T47D (cell line): ENCODE results near the gene PRR20G.

Experiments
- DNase-seq, 2 experiments: peaks; one replicate each; pipeline versions ENCODE4 v3.0.0 to v3.0.0-alpha.2; 2011 to 2012; ENCODE audit warnings: low read depth in 1 of 2, low spot score in 1 of 2
- JUND ChIP-seq: IDR thresholded peaks from 2 replicates; pipeline ENCODE4 v1.6.1; 2012; ENCODE audit warnings: low read depth
- in situ Hi-C: cut with HindIII; loops from 2 replicates; pipeline ENCODE4 v1.10.0; 2016; ENCODE audit warnings: low sequenced_read_pairs, low pct_unique_long_range_greater_than_20kb

The PRR20G gene

DNA sequence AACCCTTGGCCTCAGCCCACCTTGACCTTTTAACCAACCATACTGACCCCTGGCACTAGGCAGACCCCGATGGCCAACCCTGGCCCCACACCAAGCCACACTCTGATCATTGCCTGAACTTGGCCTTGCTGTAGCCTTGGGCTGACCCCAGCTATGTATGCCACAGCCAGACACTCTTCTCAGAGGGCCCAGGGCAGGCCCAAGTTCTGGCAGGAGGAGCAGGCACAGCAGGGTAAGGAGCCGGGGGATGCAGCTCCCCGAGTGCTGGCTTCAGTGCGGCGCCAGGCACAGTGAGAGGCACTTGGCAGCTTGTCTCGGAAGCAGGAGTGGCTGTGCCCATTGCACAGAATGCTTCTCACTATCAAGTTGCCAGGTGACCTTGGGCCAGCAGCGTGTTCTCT lies 22.3 kb downstream of the PRR20G start:
- TF ChIP-seq JUND, result no peak
- in situ Hi-C loops, result no loop called here
- no peak for DNase-seq

DNA sequence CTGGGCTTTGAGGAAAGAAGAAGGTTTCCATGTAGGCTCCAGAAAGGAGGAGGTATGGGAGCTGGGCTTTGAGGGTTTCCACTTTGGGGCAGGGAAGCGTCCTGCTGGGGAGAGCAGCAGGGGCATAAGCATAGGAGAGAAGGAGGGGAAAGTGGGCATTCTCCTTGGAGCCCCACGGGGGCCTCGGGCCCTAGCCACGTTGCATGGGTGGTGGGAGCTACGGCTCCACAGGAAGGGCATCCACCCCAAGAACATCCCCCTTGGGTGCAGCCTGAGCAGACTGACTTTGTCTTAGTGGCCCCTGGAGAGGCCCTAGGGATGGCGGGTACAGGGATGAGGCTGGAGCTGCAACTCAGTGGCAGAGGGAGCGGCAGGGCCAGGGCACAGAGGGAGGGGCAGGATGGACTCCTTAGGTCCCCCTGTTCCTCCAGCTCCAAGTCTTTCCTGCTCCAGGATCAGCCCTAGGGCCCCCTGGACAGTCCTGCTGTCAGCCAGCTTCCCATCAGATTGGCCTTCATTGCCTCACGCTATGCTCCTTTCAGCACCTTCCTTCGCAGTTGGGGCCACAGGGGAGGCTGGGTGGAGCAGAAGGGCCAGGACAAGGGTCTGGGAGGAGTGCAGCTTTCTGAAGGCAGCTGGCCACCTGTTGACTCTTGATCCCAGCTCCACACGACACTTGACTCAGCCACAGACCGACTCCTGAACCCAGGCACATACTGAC lies 22.9 kb downstream of the PRR20G start:
- in situ Hi-C loops, result no loop called here
- DNase-seq, result no peak
- no peak for TF ChIP-seq JUND

DNA sequence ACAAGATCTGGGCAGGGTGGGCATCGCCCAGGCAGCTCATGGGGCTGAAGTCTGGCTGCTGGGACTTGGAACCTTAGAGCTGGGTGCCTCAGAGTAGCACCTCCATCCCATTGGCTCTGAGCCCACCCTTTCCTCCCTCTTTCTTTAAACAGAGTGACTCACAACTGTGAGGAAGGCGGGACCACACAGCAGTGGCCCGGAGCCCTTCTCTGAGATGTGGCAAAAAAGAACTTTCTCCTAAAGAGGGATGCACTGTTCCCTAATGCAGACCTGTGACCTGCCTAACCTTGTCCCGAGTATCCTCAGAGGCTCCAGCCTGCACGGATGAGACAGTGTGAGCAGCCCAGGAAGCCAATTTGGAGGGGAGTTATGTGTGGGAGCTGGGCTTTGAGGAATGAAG lies 23.6 kb downstream of the PRR20G start:
- peak in 1 of 2 experiments; percentile 25 for DNase-seq
- no peak for TF ChIP-seq JUND
- in situ Hi-C loops, result no loop called here

DNA sequence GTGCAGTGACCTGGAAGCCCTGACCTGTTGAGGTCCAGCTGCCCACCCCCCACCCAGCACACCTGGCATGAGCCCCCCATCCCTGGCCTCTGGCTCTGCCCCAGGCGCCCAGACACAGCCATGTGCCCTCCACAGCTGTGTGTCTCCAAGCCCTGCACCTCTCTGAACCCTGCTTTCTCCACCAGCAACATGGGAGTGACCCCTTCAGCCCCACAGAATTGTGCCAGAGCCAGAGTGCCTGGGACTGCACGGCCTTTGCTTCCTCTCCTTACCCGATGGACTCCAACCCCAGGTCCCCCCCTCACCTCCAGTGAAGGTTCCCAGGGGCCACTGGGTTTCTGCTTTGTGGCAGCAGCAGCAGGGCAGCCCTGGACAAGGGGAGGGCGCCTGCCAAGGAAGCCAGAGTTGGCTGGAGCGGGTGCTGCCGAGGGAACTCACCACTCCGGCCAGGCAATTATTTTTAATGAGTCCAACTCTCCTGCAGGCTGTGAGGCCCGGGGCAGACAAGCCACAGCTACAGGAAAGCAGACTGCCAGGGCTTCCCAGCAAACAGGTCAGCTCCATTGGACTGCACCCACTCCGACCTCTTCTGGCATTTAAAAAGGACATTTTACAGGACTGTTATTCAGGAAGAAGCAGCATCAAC lies 24.1 kb downstream of the PRR20G start:
- in situ Hi-C loops, result no loop called here
- peak; percentile 42 to 48 for DNase-seq
- TF ChIP-seq JUND, result no peak

DNA sequence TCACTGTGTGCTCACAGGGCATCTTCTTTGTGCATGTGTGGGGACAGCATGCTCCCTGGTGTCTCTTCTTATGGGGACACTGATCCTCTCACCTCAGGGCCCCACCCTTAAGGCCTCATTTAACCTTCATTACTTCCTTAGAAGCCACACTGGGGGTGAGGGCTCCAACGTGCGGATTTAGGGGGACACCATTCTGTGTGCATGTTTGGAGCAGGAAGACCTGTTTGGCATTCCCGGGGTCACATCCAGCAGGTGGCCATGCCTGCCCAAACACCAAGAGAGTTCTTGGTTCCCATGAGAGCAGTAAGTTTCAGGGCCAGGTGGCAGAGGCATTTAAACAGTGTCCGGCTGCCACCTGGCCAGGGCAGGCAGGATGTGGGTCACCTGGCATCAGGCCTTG lies 24.8 kb downstream of the PRR20G start:
- no peak for TF ChIP-seq JUND
- in situ Hi-C loops, result no loop called here
- no peak for DNase-seq

DNA sequence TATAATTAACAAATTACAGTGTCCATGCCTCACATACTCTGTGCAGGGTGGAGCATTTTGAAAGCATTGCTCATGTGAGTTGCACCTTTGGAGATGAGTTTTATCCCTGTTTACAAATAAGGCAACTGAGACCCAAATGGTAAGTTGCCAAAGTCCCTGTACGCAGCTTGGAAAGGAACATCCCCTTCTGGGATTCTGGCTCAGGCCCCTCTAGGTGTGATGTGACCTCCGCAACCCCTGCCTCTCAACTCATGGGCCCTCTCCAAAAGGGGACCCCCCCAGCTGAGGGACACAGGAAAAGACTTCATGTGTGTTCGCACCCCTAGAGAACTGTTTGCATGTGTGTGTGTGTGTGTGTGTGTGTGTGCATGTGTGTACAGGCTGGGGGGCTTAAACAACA lies 25.3 kb downstream of the PRR20G start:
- DNase-seq, result no peak
- in situ Hi-C loops, result no loop called here
- no peak for TF ChIP-seq JUND

DNA sequence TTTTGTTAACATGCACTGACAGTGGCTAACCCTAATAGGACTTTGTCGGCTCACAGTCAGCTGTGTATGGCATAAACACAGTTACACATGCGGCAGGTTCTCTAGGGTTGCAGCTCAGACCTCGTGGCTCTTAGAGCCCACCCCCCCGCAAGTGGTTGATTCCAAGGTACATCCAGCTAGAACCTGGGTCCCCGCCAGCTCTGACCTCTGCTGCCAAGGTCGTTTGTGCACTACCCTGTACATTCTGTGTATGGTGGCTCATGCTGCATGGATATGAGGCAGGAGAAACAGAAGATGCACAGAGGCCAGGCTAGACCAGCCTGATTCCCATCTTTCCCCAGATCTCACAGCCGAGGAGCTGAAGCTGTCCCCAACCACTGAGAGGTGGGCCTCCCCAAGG lies 25.9 kb downstream of the PRR20G start:
- no peak for DNase-seq
- TF ChIP-seq JUND, result no peak
- in situ Hi-C loops, result no loop called here

DNA sequence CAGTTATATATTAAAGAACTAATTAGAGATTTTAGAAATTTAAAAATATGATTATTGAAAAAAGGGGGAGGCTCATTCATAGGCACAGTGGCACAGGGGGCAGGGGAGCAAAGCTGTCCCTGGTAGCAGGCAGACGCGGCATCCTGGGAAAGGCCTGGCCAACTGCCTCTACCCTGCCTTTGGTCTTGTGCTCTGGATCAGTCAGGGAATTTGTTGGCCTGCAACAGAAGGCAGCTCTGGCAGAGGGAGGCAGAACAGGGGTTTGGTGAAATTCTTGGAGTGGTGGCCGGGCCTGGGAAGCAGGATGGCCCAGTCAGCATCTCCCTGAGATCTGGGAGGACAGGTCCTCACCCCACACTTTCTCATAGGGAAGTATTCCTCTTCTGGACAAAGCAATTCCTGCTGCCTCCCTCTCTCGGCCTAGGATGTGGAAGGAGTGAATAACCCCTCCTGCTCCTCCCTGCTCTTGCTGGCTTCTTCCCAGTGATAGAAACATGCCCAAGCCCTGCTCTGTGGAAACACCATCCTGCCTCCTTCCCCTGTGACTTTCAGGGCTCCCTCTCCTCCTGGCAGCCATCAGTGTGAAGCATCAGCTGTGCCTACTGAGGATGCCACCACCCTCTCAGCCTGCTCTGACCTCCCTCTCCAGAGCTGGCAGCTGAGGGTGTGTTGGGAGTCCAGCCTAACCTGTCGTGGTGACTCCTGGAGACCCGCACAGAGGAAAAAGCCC lies 26.9 kb downstream of the PRR20G start:
- DNase-seq, result no peak
- TF ChIP-seq JUND, result no peak
- in situ Hi-C loops, result no loop called here

DNA sequence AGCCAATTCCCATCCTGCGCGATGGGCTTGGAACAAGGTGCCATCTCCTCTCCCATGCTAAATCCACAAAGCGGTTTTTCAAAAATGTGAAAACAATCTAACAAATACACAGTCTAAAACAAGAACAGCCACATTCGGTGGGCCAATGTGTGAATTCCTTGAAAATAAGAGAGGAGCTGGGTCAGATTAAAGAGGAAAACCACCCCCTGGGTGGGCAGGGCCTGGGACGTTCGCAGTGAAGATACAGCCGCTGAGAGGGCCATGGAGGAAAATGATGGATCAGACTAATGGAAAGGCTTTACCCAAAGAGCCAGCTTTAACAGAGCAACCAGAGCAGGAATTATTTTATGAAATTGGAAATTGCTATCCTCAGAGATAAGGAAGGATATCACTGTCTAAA lies 27.4 kb downstream of the PRR20G start:
- no peak for TF ChIP-seq JUND
- no peak for DNase-seq
- in situ Hi-C loops, result no loop called here

DNA sequence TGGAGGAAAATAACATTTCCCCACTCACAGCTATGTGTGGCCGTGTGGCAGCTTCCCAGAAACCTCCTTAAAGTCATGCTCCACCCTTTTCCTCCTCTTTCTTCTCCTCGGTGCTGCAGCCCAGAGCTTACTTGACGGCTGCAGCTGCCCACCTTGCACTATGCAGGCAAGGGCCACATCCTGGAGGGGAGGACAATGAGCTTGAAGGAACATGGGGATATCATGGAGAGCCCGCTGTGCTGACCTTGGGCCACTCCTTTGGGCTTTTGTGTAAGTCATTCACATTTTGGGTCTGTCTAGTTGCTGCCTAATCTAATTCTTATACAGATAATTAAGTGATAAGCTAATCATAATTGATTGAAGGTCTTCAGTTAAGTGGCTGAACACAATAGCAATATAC lies 28.0 kb downstream of the PRR20G start:
- DNase-seq, result no peak
- TF ChIP-seq JUND, result no peak
- in situ Hi-C loops, result no loop called here

DNA sequence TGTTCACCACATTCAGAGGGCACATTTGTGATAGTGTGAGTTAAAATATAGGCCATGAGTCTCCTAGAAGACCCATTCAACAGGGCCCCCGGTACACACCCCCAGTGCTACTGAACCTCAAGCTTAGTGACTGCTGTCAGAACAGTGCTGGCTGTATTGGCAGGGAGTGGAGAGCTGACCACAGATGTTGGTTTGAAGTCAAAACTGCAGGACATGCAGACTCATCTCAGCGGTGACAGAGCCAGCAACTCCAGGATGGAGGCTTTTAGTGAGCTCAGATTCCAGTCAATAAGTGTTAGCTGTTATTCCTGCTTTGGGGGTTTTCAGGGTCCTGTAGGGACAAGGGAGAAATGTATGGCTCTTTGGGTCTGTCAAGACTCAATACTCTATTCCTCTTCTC lies 29.1 kb downstream of the PRR20G start:
- TF ChIP-seq JUND, result no peak
- no peak for DNase-seq
- in situ Hi-C loops, result no loop called here

DNA sequence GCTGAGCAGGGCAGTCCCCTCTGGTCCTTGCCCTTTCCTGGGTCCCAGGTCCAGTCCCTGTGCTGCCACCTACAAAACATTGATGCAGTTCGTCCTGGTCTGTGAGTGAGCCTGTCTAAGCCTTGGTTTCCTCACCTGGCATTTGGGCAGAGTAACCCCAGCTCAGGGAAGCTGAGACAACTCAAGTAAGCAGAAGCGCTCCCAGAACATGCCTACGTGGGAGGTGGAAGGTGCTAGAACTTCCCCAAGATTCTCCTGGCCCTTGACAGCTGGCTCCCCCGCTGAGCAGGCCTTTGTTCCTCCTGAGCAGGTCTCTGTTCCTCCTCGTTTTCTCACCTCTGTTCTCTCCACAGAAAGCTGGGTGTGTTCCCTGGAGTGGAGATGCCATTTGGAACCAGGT lies 30.5 kb downstream of the PRR20G start:
- no peak for TF ChIP-seq JUND
- no peak for DNase-seq
- in situ Hi-C loops, result no loop called here

DNA sequence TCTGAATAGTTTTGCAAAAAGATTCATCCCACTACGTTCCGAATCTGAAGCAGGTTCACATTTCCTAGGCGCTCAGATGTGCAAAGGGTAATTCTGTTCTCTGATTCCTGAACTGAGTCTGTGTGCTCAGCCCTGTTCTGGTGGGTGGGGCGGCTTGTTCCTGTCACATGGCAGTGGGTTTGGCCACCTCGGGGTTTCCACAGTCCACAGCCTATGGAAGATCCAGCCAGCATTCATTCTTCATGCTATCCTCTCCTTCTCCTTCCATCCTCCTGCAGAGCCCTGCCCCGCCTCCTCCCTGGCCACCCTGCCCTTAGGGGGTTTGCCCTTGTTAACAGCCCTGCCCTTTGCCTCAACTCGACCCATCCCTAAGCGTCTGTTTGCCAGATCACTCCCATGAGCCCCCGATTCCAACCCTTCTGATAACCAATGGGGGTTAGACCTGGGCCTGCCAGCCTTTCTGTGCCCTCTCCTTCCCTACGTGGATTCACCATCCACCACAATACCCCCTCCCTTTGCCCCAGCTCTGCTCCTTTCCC lies 31.0 kb downstream of the PRR20G start:
- no peak for TF ChIP-seq JUND
- no peak for DNase-seq
- in situ Hi-C loops, result no loop called here
